ENCODE data around the gene SRCIN1. TPM values are rescaled to one million over a fixed set of nuclear protein-coding genes. Genes with fewer than 3 reads are reported as not detected.
A peak's percentile ranks its signal among the peaks of the same experiment; 100 is the strongest.

The SRCIN1 gene
- total RNA-seq, 4 donors from 2014 or later, result 1.2 to 2.7 (median 2.3) TPM

- H3K27me3 ChIP-seq, result peaks cover 19 to 79% (median 35%) of the 10 kb centered on the region in 4 donors
- H3K9me3 ChIP-seq, result no peaks in the 10 kb centered on the region
- H3K4me1 ChIP-seq, result peaks cover 28 to 48% (median 32%) of the 10 kb centered on the region in 4 donors
- H3K36me3 ChIP-seq, result no peaks in the 10 kb centered on the region
- no peak for DNase-seq (ENCODE audit: extremely low spot score)
- intact Hi-C loops (cut with DNase I), result no loop called here
- 59% methylated on average over 6 of the region's 6 CpGs for WGBS
- TF ChIP-seq POLR2A (IDR thresholded peaks at IDR 0.05; ENCODE audit: low read depth) (no peak), POLR2AphosphoS5 (IDR thresholded peaks at IDR 0.05) (no peak), EP300 (IDR thresholded peaks at IDR 0.05) (no peak), CTCF (IDR thresholded peaks at IDR 0.05) (no peak)
- peak overlapping the region in 3 of 4 donors; percentile 45 to 63 (median 53) for H3K4me3 ChIP-seq
- H3K27ac ChIP-seq (replicated peaks in 1 of 4), result peak overlapping the region in 2 of 4 donors; percentile 18 to 36
Observed at GRCh38 chr17:38557396-38557795, 48.4 kb downstream of the SRCIN1 start.

- H3K9me3 ChIP-seq, result no peaks in the 10 kb centered on the region
- intact Hi-C loops (cut with DNase I), result no loop called here
- no peak for DNase-seq (ENCODE audit: extremely low spot score)
- no peak overlapping the region for H3K27ac ChIP-seq (replicated peaks in 1 of 4)
- WGBS, result 90% methylated on average over 6 of the region's 6 CpGs
- no peaks in the 10 kb centered on the region for H3K36me3 ChIP-seq
- peaks cover 28 to 39% (median 32%) of the 10 kb centered on the region in 4 donors for H3K4me1 ChIP-seq
- H3K4me3 ChIP-seq, result no peak overlapping the region
- H3K27me3 ChIP-seq, result peaks cover 9 to 79% (median 23%) of the 10 kb centered on the region in 4 donors
- TF ChIP-seq EP300 (IDR thresholded peaks at IDR 0.05), result no peak
- TF ChIP-seq POLR2A (IDR thresholded peaks at IDR 0.05; ENCODE audit: low read depth), result no peak
- TF ChIP-seq CTCF (IDR thresholded peaks at IDR 0.05), result no peak
- TF ChIP-seq POLR2AphosphoS5 (IDR thresholded peaks at IDR 0.05), result no peak
Observed at GRCh38 chr17:38556239-38556638, 49.5 kb downstream of the SRCIN1 start.

GRCh38 chr17:38554430-38555350, 51.1 kb downstream of the SRCIN1 start:
- H3K4me3 ChIP-seq, result no peak overlapping the region
- TF ChIP-seq POLR2AphosphoS5 (IDR thresholded peaks at IDR 0.05) (no peak), EP300 (IDR thresholded peaks at IDR 0.05) (no peak), CTCF (IDR thresholded peaks at IDR 0.05) (no peak), POLR2A (IDR thresholded peaks at IDR 0.05; ENCODE audit: low read depth) (no peak)
- WGBS, result 63% methylated on average over 8 of the region's 8 CpGs
- no peak overlapping the region for H3K27ac ChIP-seq (replicated peaks in 1 of 4)
- intact Hi-C loops (cut with DNase I), result no loop called here
- H3K4me1 ChIP-seq, result peaks cover 25 to 29% (median 26%) of the 10 kb centered on the region in 4 donors
- H3K36me3 ChIP-seq, result no peaks in the 10 kb centered on the region
- H3K27me3 ChIP-seq, result peaks cover 2 to 71% (median 9%) of the 10 kb centered on the region in 4 donors
- no peaks in the 10 kb centered on the region for H3K9me3 ChIP-seq
- no peak for DNase-seq (ENCODE audit: extremely low spot score)

- Histone ChIP-seq H3K27me3 (peaks cover 0 to 71% (median 0%) of the 10 kb centered on the region in 4 donors), H3K4me3 (no peak overlapping the region), H3K9me3 (no peaks in the 10 kb centered on the region), H3K36me3 (no peaks in the 10 kb centered on the region), H3K4me1 (peaks cover 2 to 6% (median 4%) of the 10 kb centered on the region in 4 donors), H3K27ac (replicated peaks in 1 of 4) (no peak overlapping the region)
- no peak for DNase-seq (ENCODE audit: extremely low spot score)
- whole genome bisulfite sequencing, result 93% methylated on average over 4 of the region's 17 CpGs
- intact Hi-C loops (cut with DNase I), result no loop called here
- TF ChIP-seq POLR2A (IDR thresholded peaks at IDR 0.05; ENCODE audit: low read depth) (no peak), CTCF (IDR thresholded peaks at IDR 0.05) (no peak), EP300 (IDR thresholded peaks at IDR 0.05) (no peak), POLR2AphosphoS5 (IDR thresholded peaks at IDR 0.05) (no peak)
Observed at GRCh38 chr17:38552343-38552742, 53.4 kb downstream of the SRCIN1 start.

All from esophagus muscularis mucosa (tissue), 4 donors.